SK-N-SH treated with all-trans-retinoic acid at 6 μM for 48 hours (cell line): ENCODE data around the gene NFKB1.

Source experiments
- ATAC-seq: fragments of 200-7000 bp; cut with Tn5 transposase; 3 replicates; pipeline ENCODE4 v1.9.1; 2020; ENCODE audit warnings: mild to moderate bottlenecking, moderate library complexity
- ARNTL ChIP-seq: fragments of 450-650 bp; formaldehyde crosslinking; IDR thresholded peaks from 2 replicates; pipeline ENCODE4 v1.5.0; 2020; ENCODE audit warnings: low read depth, mild to moderate bottlenecking, moderate library complexity, borderline replicate concordance
- BACH2 ChIP-seq: fragments of 250-450 bp; sonication (Bioruptor Pico); IDR thresholded peaks from 2 replicates; pipeline ENCODE4 v1.9.0; 2021; ENCODE audit warnings: mild to moderate bottlenecking, borderline replicate concordance
- CREB5 ChIP-seq: fragments of 250-450 bp; sonication (Bioruptor Pico); IDR thresholded peaks from 2 replicates; pipeline ENCODE4 v1.5.1; 2020; ENCODE audit warnings: low read depth, mild to moderate bottlenecking, moderate library complexity
- CSDC2 ChIP-seq: fragments of 250-450 bp; sonication (Bioruptor Pico); IDR thresholded peaks from 2 replicates; pipeline ENCODE4 v1.5.0; 2020; ENCODE audit warnings: mild to moderate bottlenecking, moderate library complexity
- ESRRG ChIP-seq: fragments of 250-450 bp; sonication (Bioruptor Pico); IDR thresholded peaks from 2 replicates; pipeline ENCODE4 v1.6.1; 2021; ENCODE audit warnings: mild to moderate bottlenecking
- GLIS3 ChIP-seq: fragments of 250-450 bp; sonication (Bioruptor Pico); IDR thresholded peaks from 2 replicates; pipeline ENCODE4 v1.5.0; 2020; ENCODE audit warnings: mild to moderate bottlenecking, moderate library complexity
- ISL1 ChIP-seq: fragments of 250-450 bp; sonication (Bioruptor Pico); IDR thresholded peaks from 2 replicates; pipeline ENCODE4 v2.1.2; 2022; ENCODE audit warnings: mild to moderate bottlenecking, moderate library complexity
- OSR1 ChIP-seq: fragments of 250-450 bp; sonication (Bioruptor Pico); IDR thresholded peaks from 2 replicates; pipeline ENCODE4 v1.8.0; 2022; ENCODE audit warnings: moderate library complexity, mild to moderate bottlenecking, inconsistent platforms
- PATZ1 ChIP-seq: fragments of 250-450 bp; sonication (Bioruptor Pico); IDR thresholded peaks from 2 replicates; pipeline ENCODE4 v1.8.0; 2020; ENCODE audit warnings: mild to moderate bottlenecking, moderate library complexity, borderline replicate concordance
- POU6F1 ChIP-seq: fragments of 250-450 bp; sonication (Bioruptor Pico); IDR thresholded peaks from 2 replicates; pipeline ENCODE4 v1.8.0; 2021; ENCODE audit warnings: low read depth, mild to moderate bottlenecking, moderate library complexity, borderline replicate concordance
- PPARA ChIP-seq: fragments of 250-450 bp; sonication (Bioruptor Pico); IDR thresholded peaks from 2 replicates; pipeline ENCODE4 v1.5.0; 2020; ENCODE audit warnings: mild to moderate bottlenecking, borderline replicate concordance
- RARB ChIP-seq: fragments of 250-450 bp; sonication (Bioruptor Pico); IDR thresholded peaks from 2 replicates; pipeline ENCODE4 v1.8.0; 2021; ENCODE audit warnings: mild to moderate bottlenecking, moderate library complexity
- SNAI2 ChIP-seq: fragments of 250-450 bp; sonication (Bioruptor Pico); IDR thresholded peaks from 2 replicates; pipeline ENCODE4 v1.5.0; 2020; ENCODE audit warnings: mild to moderate bottlenecking, moderate library complexity
- TCF4 ChIP-seq: fragments of 250-450 bp; sonication (Bioruptor Pico); IDR thresholded peaks from 2 replicates; pipeline ENCODE4 v1.8.0; 2021; ENCODE audit warnings: mild to moderate bottlenecking, moderate library complexity, borderline replicate concordance
- TOX ChIP-seq: fragments of 250-450 bp; sonication (Bioruptor Pico); IDR thresholded peaks from 2 replicates; pipeline ENCODE4 v1.8.0; 2021; ENCODE audit warnings: mild to moderate bottlenecking, moderate library complexity, borderline replicate concordance
- ZC3H10 ChIP-seq: fragments of 250-450 bp; sonication (Bioruptor Pico); IDR thresholded peaks from 2 replicates; pipeline ENCODE4 v1.5.1; 2021; ENCODE audit warnings: mild to moderate bottlenecking, moderate library complexity
- ZFP3 ChIP-seq: fragments of 250-450 bp; sonication (Bioruptor Pico); IDR thresholded peaks from 2 replicates; pipeline ENCODE4 v1.5.0; 2020; ENCODE audit warnings: mild to moderate bottlenecking, moderate library complexity
- ZFP30 ChIP-seq: fragments of 450-650 bp; formaldehyde crosslinking; IDR thresholded peaks from 2 replicates; pipeline ENCODE4 v1.5.0; 2022; ENCODE audit warnings: mild to moderate bottlenecking, moderate library complexity
- ZNF565 ChIP-seq: fragments of 450-650 bp; formaldehyde crosslinking; conservative IDR thresholded peaks from 2 replicates; pipeline ENCODE4 v1.5.0; 2020; ENCODE audit warnings: low read depth, mild to moderate bottlenecking, moderate library complexity
- ZNF70 ChIP-seq: fragments of 450-650 bp; formaldehyde crosslinking; IDR thresholded peaks from 2 replicates; pipeline ENCODE4 v1.5.0; 2020; ENCODE audit warnings: mild to moderate bottlenecking, moderate library complexity
- TF ChIP-seq, protein P1 (sequence below): fragments of 250-450 bp; sonication (Bioruptor Pico); IDR thresholded peaks from 2 replicates; pipeline ENCODE4 v1.5.1; 2021; ENCODE audit warnings: mild to moderate bottlenecking, moderate library complexity

NFKB1 gene

DNA sequence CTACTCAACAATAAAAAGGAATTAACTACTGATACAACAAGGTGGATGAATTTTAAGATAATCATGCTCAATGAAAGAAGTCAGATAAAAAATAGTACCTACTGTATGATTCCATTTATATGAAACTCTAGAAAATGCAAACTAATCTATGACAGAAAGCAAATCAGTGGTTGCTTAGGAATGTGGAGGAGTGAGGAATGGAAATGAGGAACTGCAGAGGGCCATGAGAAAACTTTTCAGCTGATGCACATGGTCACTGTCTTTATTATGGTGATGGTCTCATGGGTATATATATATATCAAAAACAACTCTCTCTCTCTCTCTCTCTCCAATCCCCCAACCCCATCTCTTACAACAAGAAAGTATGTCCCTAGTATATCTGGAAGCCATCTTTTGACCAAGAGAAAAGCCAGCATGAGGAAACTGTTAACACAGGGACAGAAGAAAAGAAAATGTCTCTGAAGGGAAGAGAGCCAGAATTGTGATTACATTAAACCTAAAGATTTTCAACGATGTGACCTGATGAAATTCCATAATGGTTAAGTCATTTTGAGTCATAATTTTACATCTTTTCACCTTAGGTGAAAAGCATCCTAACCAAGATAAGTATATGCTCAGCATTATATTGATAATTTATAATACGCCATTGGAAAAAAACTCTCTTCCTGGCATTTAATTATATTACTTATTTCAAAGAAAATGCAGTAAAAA, 8.5 kb upstream of the NFKB1 start:
- no peak for TF ChIP-seq ZNF565 (CRISPR knock-in tag)
- TF ChIP-seq OSR1 (CRISPR knock-in tag) = no peak
- TF ChIP-seq POU6F1 = no peak
- no peak for TF ChIP-seq GLIS3 (CRISPR knock-in tag)
- TF ChIP-seq CSDC2 (CRISPR knock-in tag) = no peak
- no peak for TF ChIP-seq ZC3H10 (CRISPR knock-in tag)
- no peak for TF ChIP-seq ISL1 (CRISPR knock-in tag)
- no peak for TF ChIP-seq TOX (CRISPR knock-in tag)
- no peak for TF ChIP-seq ESRRG
- TF ChIP-seq PPARA (CRISPR knock-in tag) = no peak
- no peak for TF ChIP-seq ARNTL (CRISPR knock-in tag)
- no peak for TF ChIP-seq SNAI2 (CRISPR knock-in tag)
- no peak for TF ChIP-seq CREB5 (CRISPR knock-in tag)

GRCh38 chr4:102493257-102493656, 7.9 kb upstream of the NFKB1 start:
- ATAC-seq = no peak
- TF ChIP-seq ISL1 (CRISPR knock-in tag) (no peak), ZNF565 (CRISPR knock-in tag) (no peak), TCF4 (CRISPR knock-in tag) (no peak)
- TF ChIP-seq, protein P1, sequence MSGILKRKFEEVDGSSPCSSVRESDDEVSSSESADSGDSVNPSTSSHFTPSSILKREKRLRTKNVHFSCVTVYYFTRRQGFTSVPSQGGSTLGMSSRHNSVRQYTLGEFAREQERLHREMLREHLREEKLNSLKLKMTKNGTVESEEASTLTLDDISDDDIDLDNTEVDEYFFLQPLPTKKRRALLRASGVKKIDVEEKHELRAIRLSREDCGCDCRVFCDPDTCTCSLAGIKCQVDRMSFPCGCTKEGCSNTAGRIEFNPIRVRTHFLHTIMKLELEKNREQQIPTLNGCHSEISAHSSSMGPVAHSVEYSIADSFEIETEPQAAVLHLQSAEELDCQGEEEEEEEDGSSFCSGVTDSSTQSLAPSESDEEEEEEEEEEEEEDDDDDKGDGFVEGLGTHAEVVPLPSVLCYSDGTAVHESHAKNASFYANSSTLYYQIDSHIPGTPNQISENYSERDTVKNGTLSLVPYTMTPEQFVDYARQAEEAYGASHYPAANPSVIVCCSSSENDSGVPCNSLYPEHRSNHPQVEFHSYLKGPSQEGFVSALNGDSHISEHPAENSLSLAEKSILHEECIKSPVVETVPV (CRISPR knock-in tag) = no peak

More for the DNA sequence above, 8.5 kb upstream of the NFKB1 start:
- no peak for ATAC-seq

DNA sequence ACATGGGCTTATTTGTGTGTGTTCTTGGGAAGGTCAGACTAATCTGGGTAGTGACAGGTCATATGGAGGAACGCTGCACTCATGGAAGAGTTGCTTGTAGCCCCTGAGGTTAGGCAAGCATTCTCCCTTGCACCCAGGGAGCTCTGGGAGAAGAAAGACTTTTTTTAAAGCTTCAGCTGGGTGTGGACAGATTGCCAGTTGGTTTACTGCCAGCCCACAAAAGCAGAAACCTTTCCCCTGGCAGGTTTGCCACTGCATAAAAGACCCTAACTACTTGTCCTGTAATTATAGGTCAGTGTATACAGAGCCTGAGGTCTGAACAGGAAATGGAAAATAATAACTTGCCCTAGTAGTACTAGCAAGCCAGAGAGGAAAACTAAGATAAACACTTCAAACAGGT, 7.4 kb upstream of the NFKB1 start:
- TF ChIP-seq PATZ1 (CRISPR knock-in tag) = no peak
- TF ChIP-seq BACH2 (CRISPR knock-in tag) = no peak
- no peak for TF ChIP-seq RARB
- no peak for TF ChIP-seq CSDC2 (CRISPR knock-in tag)
- ATAC-seq = no peak

- no peak for ATAC-seq
- TF ChIP-seq ISL1 (CRISPR knock-in tag) = no peak
- TF ChIP-seq TCF4 (CRISPR knock-in tag) = no peak
- no peak for TF ChIP-seq ZNF70 (CRISPR knock-in tag)
- no peak for TF ChIP-seq ZFP3 (CRISPR knock-in tag)
- TF ChIP-seq PATZ1 (CRISPR knock-in tag) = no peak
- no peak for TF ChIP-seq SNAI2 (CRISPR knock-in tag)
- TF ChIP-seq ZNF565 (CRISPR knock-in tag) = no peak
- TF ChIP-seq ZFP30 (CRISPR knock-in tag) = no peak
- no peak for TF ChIP-seq ESRRG
Measured at GRCh38 chr4:102494603-102495002, 6.6 kb upstream of the NFKB1 start.
